ENCODE results near the gene ZNF195. TPM values are rescaled to one million over a fixed set of nuclear protein-coding genes. Genes with fewer than 3 reads are reported as not detected.
"Not testable (repeated sequence)": the region's sequence is repeated elsewhere in the genome, so short reads cannot be mapped to it uniquely, and the experiment has no call there.

The ZNF195 gene
- total and polyA plus RNA-seq, 10 of the 15 experiments (the other 5 are each of a cell fraction or from before 2014, with no cell fraction given) = 30.4 to 51.8 (median 37.8) TPM

DNA sequence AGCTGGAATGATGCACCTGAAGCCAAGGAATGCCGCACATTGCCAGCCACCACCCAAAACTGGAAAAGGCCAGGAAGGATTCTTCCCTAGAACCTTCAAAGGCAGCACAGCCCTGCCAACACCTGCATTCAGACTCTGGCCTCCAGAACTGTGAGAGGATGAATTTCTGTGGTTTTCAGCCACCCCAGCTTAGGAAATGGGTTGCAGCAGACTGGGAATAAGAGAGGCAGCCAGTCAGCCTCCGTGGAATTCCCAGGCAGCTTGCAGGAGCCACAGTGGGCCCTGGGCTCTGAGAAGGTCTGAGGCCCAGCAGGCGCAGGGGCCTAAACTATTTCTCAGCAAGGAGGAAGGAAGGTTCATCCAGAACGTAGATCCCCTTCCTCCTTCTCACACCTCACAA lies 19.2 kb upstream of the ZNF195 start:
- H3K4me1 ChIP-seq (ENCODE audit: control insufficient read depth, insufficient read depth, low read length); DNase-seq (ENCODE audit: low read depth, low spot score); H2AFZ ChIP-seq (ENCODE audit: control insufficient read depth, low read depth, low read length); H3K79me2 ChIP-seq (ENCODE audit: control insufficient read depth, insufficient read depth, low read length); H3K4me3 ChIP-seq; intact Hi-C loops (cut with micrococcal nuclease; ENCODE audit: unreplicated experiment); H3K9ac ChIP-seq (ENCODE audit: control insufficient read depth, insufficient read depth, low read length); H3K36me3 ChIP-seq (ENCODE audit: control insufficient read depth in 2 of 2, insufficient read depth in 2 of 2, low read length in 1 of 2); FAIRE-seq; POLR2A ChIA-PET; H3K9me3 ChIP-seq (replicated peaks; ENCODE audit: control insufficient read depth, insufficient read depth, low read length); BruUV-seq (replicated peaks); RAD21 ChIA-PET (ENCODE audit: unreplicated experiment); ATAC-seq; H4K20me1 ChIP-seq (ENCODE audit: control insufficient read depth, insufficient read depth); H3K27ac ChIP-seq (ENCODE audit: control insufficient read depth, insufficient read depth); in situ Hi-C loops (cut with MboI); H3K27me3 ChIP-seq (replicated peaks in 1 of 2; ENCODE audit: control insufficient read depth in 2 of 2, insufficient read depth in 2 of 2, low read length in 1 of 2); H3K4me2 ChIP-seq (ENCODE audit: control insufficient read depth, insufficient read depth): not testable (repeated sequence)
- TF ChIP-seq NR2F1 (conservative IDR thresholded peaks at IDR 0.05) = 0 out of 2 replicates have a peak, but pooled peaks have one; percentile 29
- CTCF ChIA-PET = interaction anchor here (1.2 kb wide), 1 partner anchor 15 kb away, joined by 3 read pairs; no protein-coding TSS in a partner anchor
- 45% methylated on average over 4 of the region's 4 CpGs for WGBS (ENCODE audit: insufficient coverage, insufficient replicate concordance, low lambda C conversion rate, missing lambda C conversion rate)
- SMC1A ChIA-PET (ENCODE audit: uncharacterized antibody, unreplicated experiment) = interaction anchor here (1.6 kb wide), 1 partner anchor 57 kb away, joined by 3 read pairs; no protein-coding TSS in a partner anchor

DNA sequence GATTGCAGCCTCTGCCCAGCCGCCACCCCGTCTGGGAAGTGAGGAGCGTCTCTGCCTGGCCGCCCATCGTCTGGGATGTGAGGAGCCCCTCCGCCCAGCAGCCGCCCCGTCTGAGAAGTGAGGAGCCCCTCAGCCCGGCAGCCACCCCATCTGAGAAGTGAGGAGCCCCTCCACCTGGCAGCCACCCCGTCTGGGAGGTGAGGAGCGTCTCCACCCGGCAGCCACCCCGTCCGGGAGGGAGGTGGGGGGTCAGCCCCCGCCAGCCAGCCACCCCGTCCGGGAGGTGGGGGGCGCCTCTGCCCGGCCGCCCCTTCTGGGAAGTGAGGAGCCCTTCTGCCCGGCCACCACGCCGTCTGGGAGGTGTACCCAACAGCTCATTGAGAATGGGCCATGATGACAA lies 18.3 kb upstream of the ZNF195 start:
- H3K9me3 ChIP-seq (replicated peaks; ENCODE audit: control insufficient read depth, insufficient read depth, low read length); POLR2A ChIA-PET; H3K79me2 ChIP-seq (ENCODE audit: control insufficient read depth, insufficient read depth, low read length); H2AFZ ChIP-seq (ENCODE audit: control insufficient read depth, low read depth, low read length); H3K27me3 ChIP-seq (replicated peaks in 1 of 2; ENCODE audit: control insufficient read depth in 2 of 2, insufficient read depth in 2 of 2, low read length in 1 of 2); intact Hi-C loops (cut with micrococcal nuclease; ENCODE audit: unreplicated experiment); H3K9ac ChIP-seq (ENCODE audit: control insufficient read depth, insufficient read depth, low read length); H3K4me2 ChIP-seq (ENCODE audit: control insufficient read depth, insufficient read depth); FAIRE-seq; in situ Hi-C loops (cut with MboI); DNase-seq (ENCODE audit: low read depth, low spot score); BruUV-seq (replicated peaks); RAD21 ChIA-PET (ENCODE audit: unreplicated experiment); H3K27ac ChIP-seq (ENCODE audit: control insufficient read depth, insufficient read depth); H4K20me1 ChIP-seq (ENCODE audit: control insufficient read depth, insufficient read depth); ATAC-seq; H3K36me3 ChIP-seq (ENCODE audit: control insufficient read depth in 2 of 2, insufficient read depth in 2 of 2, low read length in 1 of 2); CTCF ChIA-PET; H3K4me3 ChIP-seq; H3K4me1 ChIP-seq (ENCODE audit: control insufficient read depth, insufficient read depth, low read length): not testable (repeated sequence)
- SMC1A ChIA-PET (ENCODE audit: uncharacterized antibody, unreplicated experiment) = interaction anchor here (1.6 kb wide), 1 partner anchor 56 kb away, joined by 3 read pairs; no protein-coding TSS in a partner anchor
- WGBS (ENCODE audit: insufficient coverage, insufficient replicate concordance, low lambda C conversion rate, missing lambda C conversion rate) = 72% methylated on average over 22 of the region's 23 CpGs

DNA sequence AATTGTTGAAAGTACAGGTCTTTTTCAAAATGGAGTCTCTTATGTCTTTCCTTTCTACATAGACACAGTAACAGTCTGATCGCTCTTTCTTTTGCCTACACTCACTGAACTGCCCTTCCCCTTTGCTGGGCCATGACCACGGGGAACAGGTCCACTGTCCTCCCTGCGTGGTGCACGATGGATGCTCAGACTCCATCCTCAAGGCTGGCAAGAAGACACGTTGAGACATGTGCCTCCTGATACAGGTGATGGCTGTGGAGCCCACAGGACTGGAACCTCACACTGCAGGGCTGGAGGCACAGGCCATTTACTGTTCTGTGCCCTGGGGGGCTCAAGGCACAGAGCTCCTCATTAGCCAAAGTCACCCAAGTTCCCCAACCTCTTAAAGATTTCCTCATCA lies 16.5 kb upstream of the ZNF195 start:
- H4K20me1 ChIP-seq (ENCODE audit: control insufficient read depth, insufficient read depth); in situ Hi-C loops (cut with MboI); RAD21 ChIA-PET (ENCODE audit: unreplicated experiment); H3K4me3 ChIP-seq; POLR2A ChIA-PET; ATAC-seq; H3K27me3 ChIP-seq (replicated peaks in 1 of 2; ENCODE audit: control insufficient read depth in 2 of 2, insufficient read depth in 2 of 2, low read length in 1 of 2); H3K4me1 ChIP-seq (ENCODE audit: control insufficient read depth, insufficient read depth, low read length); H3K9ac ChIP-seq (ENCODE audit: control insufficient read depth, insufficient read depth, low read length); FAIRE-seq; BruUV-seq (replicated peaks); H2AFZ ChIP-seq (ENCODE audit: control insufficient read depth, low read depth, low read length); H3K4me2 ChIP-seq (ENCODE audit: control insufficient read depth, insufficient read depth); H3K79me2 ChIP-seq (ENCODE audit: control insufficient read depth, insufficient read depth, low read length); DNase-seq (ENCODE audit: low read depth, low spot score); H3K9me3 ChIP-seq (replicated peaks; ENCODE audit: control insufficient read depth, insufficient read depth, low read length); intact Hi-C loops (cut with micrococcal nuclease; ENCODE audit: unreplicated experiment); H3K27ac ChIP-seq (ENCODE audit: control insufficient read depth, insufficient read depth); H3K36me3 ChIP-seq (ENCODE audit: control insufficient read depth in 2 of 2, insufficient read depth in 2 of 2, low read length in 1 of 2): not testable (repeated sequence)
- SMC1A ChIA-PET (ENCODE audit: uncharacterized antibody, unreplicated experiment) = interaction anchor here (1.5 kb wide), 1 partner anchor 54 kb away, joined by 5 read pairs; no protein-coding TSS in a partner anchor
- CTCF ChIA-PET = interaction anchor here (1.3 to 1.6 kb wide), 2 partner anchors 13 to 54 kb away, joined by 3 read pairs; no protein-coding TSS in a partner anchor
- WGBS (ENCODE audit: insufficient coverage, insufficient replicate concordance, low lambda C conversion rate, missing lambda C conversion rate) = 33% methylated on average over 5 of the region's 5 CpGs

DNA sequence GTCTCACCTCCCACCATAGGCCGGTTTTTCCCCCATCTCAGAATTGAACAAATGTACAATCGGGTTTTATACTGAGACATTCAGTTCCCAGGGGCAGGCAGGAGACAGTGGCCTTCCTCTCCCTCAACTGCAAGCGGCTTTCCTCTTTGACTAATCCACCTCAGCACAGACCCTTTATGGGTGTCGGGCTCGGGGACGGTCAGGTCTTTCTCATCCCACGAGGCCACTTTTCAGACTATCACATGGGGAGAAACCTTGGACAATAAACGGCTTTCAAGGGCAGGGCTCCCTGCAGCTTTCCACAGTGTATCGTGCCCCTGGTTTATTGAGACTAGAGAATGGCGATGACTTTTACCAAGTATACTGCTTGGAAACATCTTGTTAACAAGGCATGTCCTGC lies 16.0 kb upstream of the ZNF195 start:
- SMC1A ChIA-PET (ENCODE audit: uncharacterized antibody, unreplicated experiment); RAD21 ChIA-PET (ENCODE audit: unreplicated experiment); BruUV-seq (replicated peaks); POLR2A ChIA-PET; ATAC-seq; DNase-seq (ENCODE audit: low read depth, low spot score); H3K36me3 ChIP-seq (ENCODE audit: control insufficient read depth in 2 of 2, insufficient read depth in 2 of 2, low read length in 1 of 2); H3K4me3 ChIP-seq; H3K4me2 ChIP-seq (ENCODE audit: control insufficient read depth, insufficient read depth); H3K79me2 ChIP-seq (ENCODE audit: control insufficient read depth, insufficient read depth, low read length); in situ Hi-C loops (cut with MboI); H3K27ac ChIP-seq (ENCODE audit: control insufficient read depth, insufficient read depth); FAIRE-seq; H3K27me3 ChIP-seq (replicated peaks in 1 of 2; ENCODE audit: control insufficient read depth in 2 of 2, insufficient read depth in 2 of 2, low read length in 1 of 2); H3K9me3 ChIP-seq (replicated peaks; ENCODE audit: control insufficient read depth, insufficient read depth, low read length); intact Hi-C loops (cut with micrococcal nuclease; ENCODE audit: unreplicated experiment); H4K20me1 ChIP-seq (ENCODE audit: control insufficient read depth, insufficient read depth); H2AFZ ChIP-seq (ENCODE audit: control insufficient read depth, low read depth, low read length); H3K9ac ChIP-seq (ENCODE audit: control insufficient read depth, insufficient read depth, low read length); H3K4me1 ChIP-seq (ENCODE audit: control insufficient read depth, insufficient read depth, low read length): not testable (repeated sequence)
- 29% methylated on average over 10 of the region's 10 CpGs for WGBS (ENCODE audit: insufficient coverage, insufficient replicate concordance, low lambda C conversion rate, missing lambda C conversion rate)
- CTCF ChIA-PET = interaction anchor here (1.3 to 1.6 kb wide), 2 partner anchors 14 to 54 kb away, joined by 3 read pairs; no protein-coding TSS in a partner anchor
